Gastrocnemius medialis (tissue), 4 donors: Measurements from ENCODE around the gene ZFYVE19.

ENCODE experiments used
- CTCF ChIP-seq, 5 experiments: fragments of 450-650 bp in 3 of 5; fragments of 200-600 bp in 2 of 5; sonication (generic) in 2 of 5; IDR thresholded peaks in 4 of 5; conservative IDR thresholded peaks in 1 of 5; 1 replicate in 4 of 5; 2 replicates in 1 of 5; pipeline ENCODE4 v1.5.1; 2016 to 2019; ENCODE audit warnings: antibody characterized with exemption in 5 of 5, mild to moderate bottlenecking in 3 of 5, moderate library complexity in 3 of 5
- POLR2A ChIP-seq, 2 donors: fragments of 450-650 bp; IDR thresholded peaks; one replicate each; pipeline ENCODE4 v1.6.1; 2017; ENCODE audit warnings: antibody characterized with exemption in 2 of 2, mild to moderate bottlenecking in 2 of 2, moderate library complexity in 2 of 2

- no peak for TF ChIP-seq CTCF (IDR thresholded peaks at IDR 0.05 in 4 of 5, conservative IDR thresholded peaks at IDR 0.05 in 1 of 5)
- no peak for TF ChIP-seq POLR2A (IDR thresholded peaks at IDR 0.05)
Observed at GRCh38 chr15:40847223-40847961, 40.5 kb downstream of the ZFYVE19 start.
